T follicular helper cell (primary cell): Measurements from ENCODE around the gene LEO1.

Source experiments
- DNase-seq: peaks from one replicate; pipeline ENCODE4 v3.0.0-alpha.2; 2020; ENCODE audit warnings: low read depth

LEO1 gene

GRCh38 chr15:51931016-51931415 is 40.6 kb downstream of the LEO1 start:
- no peak for DNase-seq

- DNase-seq, result no peak
Observed at GRCh38 chr15:51926809-51927208, 44.8 kb downstream of the LEO1 start.

- DNase-seq, result no peak
Observed at GRCh38 chr15:51924156-51925068, 47.2 kb downstream of the LEO1 start.

- DNase-seq, result no peak
Observed at GRCh38 chr15:51917493-51917892, 54.1 kb downstream of the LEO1 start.

- DNase-seq, result no peak
Observed at GRCh38 chr15:51912528-51912927, 59.0 kb downstream of the LEO1 start.

- no peak for DNase-seq
Observed at GRCh38 chr15:51909584-51909983, 62.0 kb downstream of the LEO1 start.

- DNase-seq, result no peak
Observed at GRCh38 chr15:51908316-51908715, 63.3 kb downstream of the LEO1 start.

- DNase-seq, result no peak
Observed at GRCh38 chr15:51907136-51907862, 64.3 kb downstream of the LEO1 start.

GRCh38 chr15:51904931-51905330 is 66.6 kb downstream of the LEO1 start:
- DNase-seq, result no peak

- no peak for DNase-seq
Observed at GRCh38 chr15:51904421-51904820, 67.2 kb downstream of the LEO1 start.

- no peak for DNase-seq
Observed at GRCh38 chr15:51889486-51889885, 82.1 kb downstream of the LEO1 start.

GRCh38 chr15:51888593-51889195 is 82.9 kb downstream of the LEO1 start:
- DNase-seq, result no peak
